NCI-H2196 (cell line): ENCODE data around the gene SPATC1L.

ENCODE experiments used
- DNase-seq: peaks from one replicate; lab custom pipeline; 2025; ENCODE audit not compliant: unreplicated experiment; lab: John Stamatoyannopoulos, UW

SPATC1L gene

DNA sequence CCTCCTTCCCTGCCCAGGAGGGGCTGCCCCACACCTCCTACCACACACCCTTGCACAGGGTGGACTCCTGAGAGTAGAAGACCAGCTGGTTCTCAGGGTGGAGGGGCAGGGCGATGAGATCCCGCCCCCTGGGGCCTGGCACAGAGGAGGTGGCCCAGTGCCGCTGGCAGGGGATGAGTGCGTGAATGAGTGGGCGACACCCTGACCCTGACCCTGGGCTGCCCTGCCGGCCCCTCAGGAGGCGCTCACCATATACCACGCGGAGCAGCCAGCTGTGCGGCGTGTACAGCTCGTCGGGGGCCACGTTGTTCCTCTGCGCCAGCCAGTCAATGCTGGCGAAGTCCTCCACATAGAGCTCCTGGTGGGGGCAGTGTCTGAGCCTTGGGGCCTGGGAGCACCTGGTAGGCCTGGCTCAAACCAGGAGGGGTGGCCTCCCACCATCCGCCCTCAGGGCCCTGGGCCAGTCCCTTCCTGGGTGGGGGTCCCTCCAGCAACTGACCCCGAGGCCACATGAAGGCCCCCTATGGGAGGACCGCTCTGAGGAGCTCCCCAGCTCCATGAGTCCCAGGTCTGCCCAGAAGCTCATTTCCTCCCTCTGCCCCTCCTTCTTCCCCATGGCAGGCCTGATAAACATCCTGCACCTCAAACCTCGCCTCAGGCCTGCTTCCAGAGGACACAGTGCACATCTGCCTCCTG, 31.3 kb upstream of the SPATC1L start:
- no peak for DNase-seq

DNA sequence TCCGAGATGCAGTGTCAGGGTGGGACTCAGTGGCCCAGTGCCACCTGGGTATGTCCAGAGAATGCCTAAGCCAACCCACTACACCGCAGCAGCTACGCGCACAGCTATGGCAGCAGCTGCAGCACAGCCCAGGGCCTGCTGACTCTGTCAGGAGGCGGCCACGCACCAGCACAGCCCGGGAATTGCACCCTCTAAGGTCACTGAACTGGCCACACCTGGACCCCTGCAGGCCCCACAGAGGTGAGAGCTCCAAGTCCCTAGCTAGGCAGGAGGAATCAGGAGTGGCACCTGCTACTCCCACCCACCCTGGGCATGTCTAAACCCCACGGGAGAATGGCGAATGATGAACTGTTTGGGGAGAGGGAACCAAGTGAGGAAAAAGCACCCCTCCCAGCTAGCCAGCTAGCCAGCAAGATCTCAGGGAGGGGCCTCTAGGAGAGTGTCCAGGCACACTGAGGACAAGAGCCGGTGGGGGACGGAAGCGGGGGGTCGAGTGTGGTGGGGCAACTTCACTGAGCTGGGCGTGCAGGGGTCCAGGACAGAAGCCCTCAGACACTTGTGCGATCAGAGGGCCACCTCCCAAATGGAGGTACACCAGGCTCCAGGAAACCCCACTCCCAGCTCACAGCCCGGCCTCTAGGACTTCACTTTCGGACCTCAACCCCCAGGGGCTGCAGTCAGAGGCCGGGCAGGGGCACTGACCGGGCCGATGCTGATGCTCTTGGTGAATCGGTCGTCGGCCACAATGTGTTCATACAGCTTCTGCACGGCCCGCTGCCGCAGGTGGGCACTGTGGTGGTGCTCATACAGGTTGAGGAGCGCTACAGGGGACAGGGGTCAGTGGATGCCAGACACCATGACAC, 30.4 kb upstream of the SPATC1L start:
- DNase-seq, result no peak

GRCh38 chr21:46213620-46214286, 29.5 kb upstream of the SPATC1L start:
- DNase-seq, result no peak

- DNase-seq, result no peak
Observed at GRCh38 chr21:46212721-46213484, 28.6 kb upstream of the SPATC1L start.

DNA sequence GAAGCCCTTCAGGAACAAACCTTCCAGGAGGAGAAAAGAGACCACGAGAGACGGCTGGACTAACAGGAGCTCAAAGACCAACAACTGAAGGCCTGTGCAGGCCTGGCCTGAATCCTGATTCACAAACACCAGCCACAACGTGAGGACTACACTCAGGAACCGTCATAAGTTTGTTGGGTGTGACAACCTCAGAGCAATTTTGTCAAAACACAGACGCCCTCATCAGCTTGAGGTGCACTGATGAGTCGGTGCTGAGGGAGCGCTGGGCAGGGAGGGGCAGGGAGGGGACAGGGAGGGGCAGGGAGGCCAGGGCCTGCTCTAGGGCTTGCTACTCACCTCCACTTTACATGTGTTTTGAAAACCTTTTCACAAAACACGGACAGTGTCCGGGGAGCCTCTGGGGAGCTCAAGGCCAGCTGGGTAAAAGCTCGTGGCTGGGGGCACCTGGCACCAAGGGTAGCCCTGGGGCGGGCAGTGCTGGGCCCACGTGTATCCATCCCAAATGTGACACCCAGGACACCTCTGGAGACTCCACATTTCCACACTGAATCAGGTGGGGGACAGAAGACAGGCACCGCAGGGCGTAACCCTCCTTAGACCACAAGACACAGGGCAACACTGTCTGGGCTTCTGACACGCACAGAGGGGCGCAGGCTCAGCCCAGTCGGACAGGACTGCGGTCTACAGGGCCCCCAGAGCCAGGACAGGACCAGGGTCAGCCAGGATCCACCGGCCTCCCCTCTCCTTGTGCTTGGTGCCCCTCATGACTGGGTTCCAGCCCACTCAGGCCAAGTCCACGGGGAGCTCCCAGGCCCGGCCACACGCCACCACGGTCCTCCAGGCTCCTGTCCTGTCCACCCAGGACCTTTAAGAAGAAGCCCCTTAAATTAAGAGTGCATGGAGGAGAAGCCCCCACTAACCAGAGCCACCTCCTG, 27.8 kb upstream of the SPATC1L start:
- DNase-seq, result no peak

DNA sequence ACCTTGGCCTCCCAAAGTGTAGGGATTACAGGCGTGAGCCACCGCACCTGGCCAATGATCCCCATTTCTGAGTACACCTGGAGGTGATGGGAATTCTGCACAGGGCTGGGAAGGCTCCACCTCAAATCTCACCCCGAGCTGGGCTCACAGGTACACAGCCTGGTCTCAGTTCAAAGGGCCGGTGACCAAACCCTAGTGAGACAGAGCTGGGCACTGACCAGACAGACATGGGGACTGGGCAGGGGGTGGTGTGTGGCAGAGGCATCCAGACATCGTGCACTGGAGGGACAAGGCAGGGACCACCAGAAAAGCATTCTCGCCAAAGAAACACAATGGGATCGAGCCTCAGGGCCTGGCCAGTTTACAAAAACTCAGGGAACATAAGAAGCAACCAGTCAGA, 27.1 kb upstream of the SPATC1L start:
- DNase-seq, result no peak

DNA sequence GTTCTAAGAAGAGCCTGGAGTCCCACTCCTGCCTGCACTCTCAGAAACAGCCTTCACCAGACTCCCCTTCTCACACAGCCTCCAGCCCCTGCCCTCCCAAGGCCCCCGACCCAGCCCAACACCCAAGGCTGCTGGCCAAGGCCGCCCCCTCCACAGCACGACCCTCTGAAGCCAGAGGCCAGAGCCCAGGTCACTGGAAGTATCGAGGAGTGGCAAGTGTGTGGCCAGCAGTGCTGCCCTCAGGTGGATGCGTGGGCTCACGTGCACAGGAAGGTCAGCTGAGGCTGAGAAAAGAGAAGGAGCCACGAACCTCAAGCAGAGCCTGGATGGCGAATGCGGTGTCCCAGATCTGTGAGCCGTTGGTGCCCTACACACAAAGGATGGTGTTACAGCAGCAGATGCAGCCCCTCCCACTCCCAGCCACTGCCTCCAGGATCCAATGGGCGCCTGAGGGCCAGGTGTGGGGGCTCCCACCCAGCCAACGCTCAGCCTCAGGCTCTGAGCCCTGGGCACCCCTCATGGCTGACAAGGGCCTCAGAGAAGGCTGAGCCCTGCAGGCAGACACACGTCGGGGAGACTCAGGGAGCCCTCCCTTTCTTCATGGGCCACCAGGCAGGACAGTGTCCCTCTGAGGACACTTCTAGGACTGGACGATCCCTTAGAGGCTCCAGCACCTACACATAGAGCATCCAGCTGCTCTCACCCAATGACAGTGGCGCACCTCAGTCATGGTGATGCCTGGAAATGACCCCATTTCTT, 26.3 kb upstream of the SPATC1L start:
- DNase-seq, result no peak

DNA sequence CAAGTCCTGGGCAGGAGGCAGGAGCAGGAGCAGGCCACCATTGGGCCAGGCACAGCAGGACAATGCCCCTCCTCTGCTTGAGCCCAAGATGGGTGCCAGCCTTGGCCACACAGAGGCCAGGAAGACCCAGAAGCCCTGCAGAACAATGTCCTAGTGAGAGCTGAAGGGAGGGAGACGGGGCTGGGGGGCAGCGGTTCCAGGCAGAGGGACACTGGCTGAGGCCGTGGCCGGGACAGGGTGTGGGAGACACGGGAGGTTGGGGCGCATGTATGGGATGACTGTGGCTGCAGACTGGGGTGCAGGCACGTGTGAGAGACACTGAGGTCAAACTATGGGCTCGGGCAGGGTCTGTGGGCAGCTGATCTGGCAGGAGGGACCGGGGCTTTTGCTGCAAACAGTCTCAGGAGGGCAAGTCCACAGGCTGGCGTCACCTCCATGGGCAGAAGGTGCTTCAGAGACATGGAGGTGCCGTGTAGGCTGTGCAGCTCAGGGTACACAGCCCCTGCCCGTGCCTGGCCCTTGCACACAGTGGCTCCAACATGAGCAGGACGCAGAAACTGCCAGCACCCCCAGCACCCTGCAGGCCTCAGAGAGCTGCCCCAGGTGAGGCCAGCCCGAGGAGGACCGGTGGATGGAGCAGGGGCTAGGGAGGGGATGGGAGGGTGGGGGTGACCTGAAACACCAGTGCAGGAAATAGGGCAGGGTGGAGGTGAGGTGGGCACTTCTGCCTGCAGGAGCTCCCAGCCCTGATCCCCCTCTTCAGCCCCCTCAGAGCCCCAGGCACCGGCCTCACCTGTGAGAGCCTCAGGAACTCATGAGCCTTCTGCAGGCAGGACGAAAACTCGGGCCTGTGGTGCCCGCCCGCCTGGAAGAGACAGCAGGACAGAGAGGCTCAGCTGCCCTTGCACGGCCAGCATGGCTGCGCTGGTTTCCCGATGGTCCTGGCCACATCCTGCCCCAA, 24.8 kb upstream of the SPATC1L start:
- no peak for DNase-seq

DNA sequence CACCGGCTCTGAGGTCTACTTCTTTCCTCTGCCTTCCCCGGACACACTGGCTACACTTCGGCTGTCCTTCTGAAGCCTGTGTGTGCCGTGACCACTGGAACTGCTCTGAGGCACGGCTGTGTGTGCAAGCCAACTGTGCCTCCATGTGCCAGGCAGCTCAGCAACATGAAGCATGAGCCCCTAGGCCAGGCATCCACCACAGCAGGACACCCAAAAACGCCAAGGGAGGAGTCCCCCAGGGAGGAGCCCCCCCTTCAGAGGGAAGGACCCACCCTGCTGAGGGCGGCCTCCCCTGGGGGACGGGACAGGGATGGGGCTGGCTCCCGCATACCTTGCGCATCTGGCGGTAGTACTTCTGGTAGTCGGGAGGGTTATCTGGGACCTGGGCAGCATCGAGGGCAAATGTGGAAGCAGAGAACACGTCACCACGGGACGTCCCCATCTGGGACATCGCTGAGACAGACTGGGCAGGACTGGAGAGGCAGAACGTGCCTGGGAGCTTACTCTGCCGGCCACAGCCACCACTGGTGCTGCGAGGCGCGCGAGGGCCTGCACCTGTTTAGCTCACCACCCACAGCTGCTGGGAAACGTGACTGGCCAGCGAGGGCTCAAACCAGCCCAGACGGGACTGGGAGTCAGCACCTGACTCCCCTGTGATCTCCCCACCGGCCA, 23.8 kb upstream of the SPATC1L start:
- DNase-seq, result no peak

- no peak for DNase-seq
Observed at GRCh38 chr21:46207006-46207919, 23.0 kb upstream of the SPATC1L start.

GRCh38 chr21:46206163-46207005, 22.1 kb upstream of the SPATC1L start:
- DNase-seq, result no peak

GRCh38 chr21:46205766-46206162, 21.5 kb upstream of the SPATC1L start:
- DNase-seq, result no peak

DNA sequence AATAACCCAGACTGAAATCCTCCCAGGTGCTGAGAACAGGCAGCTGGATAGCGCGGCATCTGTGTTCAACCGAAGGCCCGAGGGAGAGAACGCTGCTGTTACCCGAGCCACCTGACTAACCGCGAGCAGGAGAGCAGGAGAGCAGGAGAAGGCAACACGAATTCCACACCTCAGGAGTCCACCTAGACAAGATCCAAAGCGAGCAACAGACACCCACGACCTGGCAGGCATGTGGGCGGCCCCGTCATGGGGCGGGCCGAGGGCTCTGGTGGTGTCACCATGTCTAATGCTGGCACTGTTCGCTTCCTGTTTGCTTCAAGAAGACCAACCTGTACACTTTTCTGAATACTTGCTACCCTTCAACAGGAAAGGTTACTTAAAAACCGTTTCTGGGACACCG, 20.9 kb upstream of the SPATC1L start:
- DNase-seq, result no peak

DNA sequence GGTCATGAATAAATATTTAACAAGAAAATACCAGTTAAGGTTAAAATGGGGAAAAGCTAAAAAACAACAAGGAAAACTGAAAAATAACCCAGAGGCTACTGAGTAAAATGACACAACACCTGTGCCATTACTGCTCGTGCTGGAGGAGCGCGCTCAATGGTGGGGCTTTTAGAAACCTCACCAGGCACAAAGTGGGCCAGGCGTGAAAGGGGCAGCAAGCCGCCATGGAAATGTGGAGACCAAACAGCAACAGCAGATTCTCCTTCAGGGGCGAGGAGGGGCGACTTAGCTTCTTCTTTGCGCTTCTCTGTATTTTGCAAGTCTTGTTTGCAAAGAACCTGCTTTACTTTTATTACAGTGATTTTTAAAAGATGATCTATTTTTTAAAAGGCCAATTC, 18.9 kb upstream of the SPATC1L start:
- DNase-seq, result no peak

DNA sequence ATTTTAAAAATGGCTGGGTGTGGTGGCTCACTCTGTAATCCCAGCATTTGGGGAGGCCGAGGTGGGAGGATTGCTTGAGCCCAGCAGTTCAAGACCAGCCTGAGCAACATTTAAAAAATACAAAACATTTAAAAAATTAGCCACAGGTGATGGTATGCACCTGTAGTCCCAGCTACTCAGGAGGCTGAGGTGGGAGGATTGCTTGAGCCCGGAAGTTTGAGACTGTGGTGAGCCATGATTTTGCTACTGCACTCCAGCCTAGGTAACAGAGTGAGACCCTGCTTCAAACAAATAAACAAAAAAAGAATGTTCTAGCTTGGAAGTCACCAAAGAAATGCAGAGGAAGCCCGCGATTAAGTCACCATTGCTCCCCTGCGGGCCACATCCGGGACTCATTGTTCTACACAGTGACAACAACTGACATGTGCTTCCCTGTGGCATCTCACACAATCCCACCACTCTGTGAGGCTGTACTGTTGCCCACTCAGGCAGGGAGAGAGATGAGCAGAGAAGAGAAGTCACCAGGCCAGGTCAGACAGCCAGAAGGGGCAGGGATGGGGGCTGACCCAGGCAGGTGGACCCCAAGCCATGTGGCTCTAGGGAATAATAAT, 18.4 kb upstream of the SPATC1L start:
- no peak for DNase-seq
